Heart left ventricle (tissue), 16 donors: ENCODE measurements around the gene SYTL2. TPM values are rescaled to one million over a fixed set of nuclear protein-coding genes. Genes with fewer than 3 reads are reported as not detected.

Source experiments
- ATAC-seq, 4 donors: fragments of 200-7000 bp; cut with Tn5 transposase; one replicate each; pipeline ENCODE4 v1.9.1; 2020 to 2022; ENCODE audit warnings: moderate library complexity in 4 of 4, mild to moderate bottlenecking in 3 of 4, moderate number of reproducible peaks in 1 of 4
- DNase-seq, 5 donors: peaks; one replicate each; pipeline ENCODE4 v3.0.0-alpha.2; 2020
- H3K27ac ChIP-seq, 12 donors: fragments of 200-600 bp; sonication (generic) in 4 of 12; one replicate each; pipeline versions ENCODE4 v1.5.0 to v1.8.0; 2016 to 2022; ENCODE audit warnings: mild to moderate bottlenecking in 2 of 12
- H3K27me3 ChIP-seq, 9 donors: fragments of 200-600 bp; sonication (generic) in 2 of 9; one replicate each; pipeline versions ENCODE4 v1.5.1 to v1.8.0; 2016 to 2022; ENCODE audit warnings: mild to moderate bottlenecking in 3 of 9
- H3K36me3 ChIP-seq, 9 donors: fragments of 200-600 bp; sonication (generic) in 2 of 9; one replicate each; pipeline versions ENCODE4 v1.5.0 to v1.8.0; 2018 to 2022; ENCODE audit warnings: mild to moderate bottlenecking in 2 of 9
- H3K4me1 ChIP-seq, 12 donors: fragments of 200-600 bp; sonication (generic) in 4 of 12; one replicate each; pipeline versions ENCODE4 v1.5.0 to v1.8.0; 2016 to 2022; ENCODE audit warnings: mild to moderate bottlenecking in 3 of 12
- H3K4me3 ChIP-seq, 12 donors: fragments of 200-600 bp; sonication (generic) in 4 of 12; one replicate each; pipeline versions ENCODE4 v1.5.0 to v1.8.0; 2017 to 2022; ENCODE audit warnings: mild to moderate bottlenecking in 9 of 12, moderate library complexity in 4 of 12
- H3K9me3 ChIP-seq, 12 donors: fragments of 200-600 bp; sonication (generic) in 4 of 12; one replicate each; pipeline versions ENCODE4 v1.5.0 to v1.8.0; 2016 to 2022; ENCODE audit warnings: mild to moderate bottlenecking in 1 of 12
- CTCF ChIP-seq, 12 donors: fragments of 200-600 bp; sonication (generic) in 4 of 12; IDR thresholded peaks; one replicate each; pipeline versions ENCODE4 v1.5.0 to v1.8.0; 2018 to 2022; ENCODE audit warnings: antibody characterized with exemption in 12 of 12, mild to moderate bottlenecking in 5 of 12
- POLR2A ChIP-seq, 2 donors: fragments of 450-650 bp; IDR thresholded peaks; one replicate each; pipeline ENCODE4 v1.6.1; 2017; ENCODE audit warnings: antibody characterized with exemption in 2 of 2, mild to moderate bottlenecking in 2 of 2, moderate library complexity in 2 of 2
- WGBS, 4 donors: extraction: QIAGEN DNeasy Blood & Tissue Kit in 2 of 4; methylation state at CpG; one replicate each; pipeline versions ENCODE4 v1.1.5 to v1.1.7; 2013 to 2018; 5-methylcytosine and 5-hydroxymethylcytosine counted together
- intact Hi-C, 10 donors: fragments of 100-400 bp; cut with DNase I; formaldehyde crosslinking; loops; one replicate each; pipeline versions ENCODE4 v1.11.1 to v1.14.2; 2022
- polyA plus RNA-seq, 2 donors: library from polyadenylated mRNA; stranded (reverse); fragments of 200-250 nt; gene quantifications; one replicate each; pipeline ENCODE4 v1.2.3, GENCODE V29; 2013
- total RNA-seq, 9 donors: library from RNA; depleted of rRNA in 2 of 9; stranded (reverse); fragments of >200 nt in 2 of 9; fragmentation: NEBNext Ultra II Directional in 3 of 9; extraction: Animal tissue kit (Norgen Biotek cat#: 25700) in 3 of 9; gene quantifications; one replicate each; pipeline versions ENCODE4 v1.1.0 to v1.2.4, GENCODE V29; 2016 to 2023
- donor health status: ischemic (EF 13 %, LVEDD 7.1; RV severe dilation, severe dysfunction).
- donor health status: healthy with polysubstance abuse.
- donor health status: DM: no; HTN: yes; CAD: no.
- donor health status: DM: no; HTN: no; CAD: no.
- donor health status: ischemic (EF 25% LVEDD 6.9; RV normal size, moderate dysfunction).
- donor health status: ischemic (EF 25% LVEDD 5.7; RV mildly dilated, moderate dysfunction).
- donor health status: healthy.
- donor health status: DM: yes; HTN: yes; CAD: no.
- donor health status: ischemic (EF 35%, LVEDD 5.7; RV mildly dilated, moderate dysfunction).
- donor health status: nonischemic (EF 11% LVEDD 7.7; RV severe dilation, severe dysfunction).
- donor health status: DM: yes; HTN: yes; CAD: no.
- donor health status: PGD.
- donor health status: ischemic (EF 29% LVEDD 5.4; RV normal size, mild dysfunction).
- donor health status: nonischemic (EF 23%, LVEDD 6.1; RV moderate dilation, normal function).

SYTL2 gene
- total and polyA plus RNA-seq, 11 donors = 2.2 to 9.5 (median 4.9) TPM

- Histone ChIP-seq H3K9me3 (peaks cover 0 to 16% (median 0%) of the 10 kb centered on the region in 12 donors), H3K36me3 (no peaks in the 10 kb centered on the region), H3K4me1 (peaks cover 0 to 13% (median 0%) of the 10 kb centered on the region in 12 donors), H3K4me3 (no peak overlapping the region), H3K27me3 (no peaks in the 10 kb centered on the region), H3K27ac (peak overlapping the region in 4 of 12 donors; percentile 18 to 86 (median 72))
- no peak for TF ChIP-seq POLR2A (IDR thresholded peaks at IDR 0.05)
- no peak for TF ChIP-seq CTCF (IDR thresholded peaks at IDR 0.05)
- DNase-seq (no peak), ATAC-seq (peak in 2 of 4 donors; percentile 18 to 44)
- intact Hi-C loops = no loop called here
These were observed 38.2 kb downstream of the SYTL2 start for GRCh38 chr11:85772695-85773094.

GRCh38 chr11:85771568-85771967 lies 39.4 kb downstream of the SYTL2 start:
- ATAC-seq (no peak), DNase-seq (no peak)
- no peak for TF ChIP-seq CTCF (IDR thresholded peaks at IDR 0.05)
- TF ChIP-seq POLR2A (IDR thresholded peaks at IDR 0.05) = no peak
- no peaks in the 10 kb centered on the region for H3K36me3 ChIP-seq
- no peaks in the 10 kb centered on the region for H3K27me3 ChIP-seq
- 90 to 98% (median 95%) methylated on average over 3 of the region's 3 CpGs for WGBS, 4 donors
- H3K9me3 ChIP-seq = peaks cover 0 to 16% (median 0%) of the 10 kb centered on the region in 12 donors
- intact Hi-C loops = no loop called here
- H3K4me3 ChIP-seq = no peak overlapping the region
- H3K4me1 ChIP-seq = peaks cover 0 to 13% (median 0%) of the 10 kb centered on the region in 12 donors
- peak overlapping the region in 4 of 12 donors; percentile 18 to 86 (median 58) for H3K27ac ChIP-seq

- ATAC-seq (no peak), DNase-seq (no peak)
- Histone ChIP-seq H3K9me3 (peaks cover 0 to 9% (median 0%) of the 10 kb centered on the region in 12 donors), H3K4me3 (no peak overlapping the region), H3K36me3 (no peaks in the 10 kb centered on the region), H3K27ac (no peak overlapping the region), H3K4me1 (peaks cover 0 to 13% (median 0%) of the 10 kb centered on the region in 12 donors), H3K27me3 (no peaks in the 10 kb centered on the region)
- TF ChIP-seq CTCF (IDR thresholded peaks at IDR 0.05) (no peak), POLR2A (IDR thresholded peaks at IDR 0.05) (no peak)
- intact Hi-C loops = no loop called here
- WGBS, 4 donors = 94 to 98% (median 96%) methylated on average over 5 of the region's 5 CpGs
These were observed 41.2 kb downstream of the SYTL2 start for GRCh38 chr11:85769771-85770170.

GRCh38 chr11:85768473-85769146 lies 42.3 kb downstream of the SYTL2 start:
- DNase-seq (no peak), ATAC-seq (no peak)
- H3K4me3 ChIP-seq = no peak overlapping the region
- H3K27me3 ChIP-seq = no peaks in the 10 kb centered on the region
- TF ChIP-seq CTCF (IDR thresholded peaks at IDR 0.05) = no peak
- no peak for TF ChIP-seq POLR2A (IDR thresholded peaks at IDR 0.05)
- no peak overlapping the region for H3K27ac ChIP-seq
- intact Hi-C loops = no loop called here
- peaks cover 0 to 9% (median 0%) of the 10 kb centered on the region in 12 donors for H3K9me3 ChIP-seq
- peaks cover 0 to 13% (median 0%) of the 10 kb centered on the region in 12 donors for H3K4me1 ChIP-seq
- WGBS, 4 donors = 94 to 98% (median 96%) methylated on average over 1 of the region's 1 CpG
- no peaks in the 10 kb centered on the region for H3K36me3 ChIP-seq
